Activated naive CD8-positive, alpha-beta T cell treated with anti-CD3 and anti-CD28 coated beads, Interleukin-2, amount 10 ng/mL, durations not matched to agents 7 days and 5 days (primary cell): ENCODE results near the gene C9orf85. TPM values are rescaled to one million over a fixed set of nuclear protein-coding genes. Genes with fewer than 3 reads are reported as not detected.
"Not testable (repeated sequence)": the region's sequence is repeated elsewhere in the genome, so short reads cannot be mapped to it uniquely, and the experiment has no call there.

Source experiments
- ATAC-seq: fragments of 150-1000 bp; cut with Tn5 transposase; one replicate; pipeline ENCODE4 v1.10.0; 2021; ENCODE audit warnings: low read depth, moderate library complexity
- POLR2A ChIA-PET: fragments of 350-600 bp; sonication (Branson Sonifier 250); formaldehyde crosslinking; loops from one replicate; lab custom pipeline; 2021; ENCODE audit warnings: antibody characterized with exemption; lab: Charles Lee
- DNase-seq: peaks from one replicate; pipeline ENCODE4 v3.0.0; 2021
- H3K27ac Mint-ChIP-seq: one replicate; pipeline ENCODE4 v1.8.0; 2022; ENCODE audit warnings: mild to moderate bottlenecking, mixed read lengths
- H3K27me3 Mint-ChIP-seq: one replicate; pipeline ENCODE4 v1.8.0; 2022; ENCODE audit warnings: mild to moderate bottlenecking, moderate library complexity, mixed read lengths
- H3K36me3 Mint-ChIP-seq: one replicate; pipeline ENCODE4 v1.8.0; 2021; ENCODE audit warnings: mild to moderate bottlenecking, mixed read lengths
- H3K4me1 Mint-ChIP-seq: one replicate; pipeline ENCODE4 v1.8.0; 2021; ENCODE audit warnings: mixed read lengths
- H3K4me3 Mint-ChIP-seq: one replicate; pipeline ENCODE4 v1.8.0; 2022; ENCODE audit warnings: mild to moderate bottlenecking, moderate library complexity, mixed read lengths
- H3K9me3 Mint-ChIP-seq: one replicate; pipeline ENCODE4 v1.8.0; 2021; ENCODE audit warnings: mixed read lengths
- total RNA-seq, 2 experiments: library from RNA; stranded (reverse); gene quantifications; one replicate each; pipeline ENCODE4 v1.2.3, GENCODE V29; 2021

Gene C9orf85
- total RNA-seq, 2 experiments from 2014 or later = 9.2 to 11.3 TPM

DNA sequence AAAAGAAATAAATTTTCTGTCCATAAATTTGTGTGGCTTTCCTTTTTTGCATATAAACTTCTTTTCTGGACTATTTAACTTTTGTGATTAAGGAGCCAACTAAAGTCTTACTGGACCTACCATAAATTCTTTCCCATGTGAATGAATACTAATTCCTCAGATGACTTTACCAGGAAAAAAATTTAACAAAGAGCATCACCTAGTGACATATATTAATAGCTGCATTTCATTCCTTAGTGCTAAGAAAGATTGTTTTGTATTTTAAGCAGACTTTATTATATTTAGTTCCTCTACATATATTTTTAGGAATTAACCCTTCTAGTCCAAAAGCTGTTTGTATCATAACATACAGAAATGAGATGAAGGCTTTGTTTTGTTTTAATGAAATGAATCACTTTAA lies 64.4 kb downstream of the C9orf85 start:
- Mint-ChIP-seq H3K36me3 (peaks cover 6% of the 10 kb centered on the region), H3K4me1 (no peaks in the 10 kb centered on the region), H3K27ac (no peak overlapping the region), H3K27me3 (no peaks in the 10 kb centered on the region), H3K9me3 (no peaks in the 10 kb centered on the region), H3K4me3 (no peak overlapping the region)
- ATAC-seq = no peak
- DNase-seq = no peak
- POLR2A ChIA-PET = interaction anchor here (0.6 kb wide), 1 partner anchor 171 kb away, joined by 3 read pairs; no protein-coding TSS in a partner anchor

DNA sequence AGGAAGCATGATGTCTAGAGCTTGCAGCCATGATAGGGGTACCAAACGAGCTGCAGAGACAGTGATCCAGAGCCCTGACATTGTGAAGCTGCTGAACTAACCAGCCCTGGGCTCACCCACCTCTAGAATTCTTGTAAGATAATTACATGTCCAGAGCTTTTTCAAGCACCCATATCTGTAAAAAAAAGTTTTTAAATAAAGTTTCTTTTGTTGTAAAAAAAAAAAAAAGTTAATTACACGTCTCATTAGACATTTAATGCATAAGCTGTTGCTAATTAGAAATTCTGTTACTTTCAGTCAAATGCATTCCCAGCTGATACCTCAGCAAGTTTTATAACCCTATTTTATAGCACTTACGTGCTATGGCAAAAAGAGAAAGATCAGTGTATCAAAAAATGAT lies 65.6 kb downstream of the C9orf85 start:
- Mint-ChIP-seq H3K36me3 (peaks cover 4% of the 10 kb centered on the region), H3K27ac (no peak overlapping the region), H3K4me3 (no peak overlapping the region), H3K27me3 (no peaks in the 10 kb centered on the region), H3K9me3 (no peaks in the 10 kb centered on the region), H3K4me1 (no peaks in the 10 kb centered on the region)
- ATAC-seq = no peak
- no peak for DNase-seq
- POLR2A ChIA-PET = interaction anchor here (0.7 kb wide), 1 partner anchor 19 kb away, joined by 3 read pairs; no protein-coding TSS in a partner anchor

DNA sequence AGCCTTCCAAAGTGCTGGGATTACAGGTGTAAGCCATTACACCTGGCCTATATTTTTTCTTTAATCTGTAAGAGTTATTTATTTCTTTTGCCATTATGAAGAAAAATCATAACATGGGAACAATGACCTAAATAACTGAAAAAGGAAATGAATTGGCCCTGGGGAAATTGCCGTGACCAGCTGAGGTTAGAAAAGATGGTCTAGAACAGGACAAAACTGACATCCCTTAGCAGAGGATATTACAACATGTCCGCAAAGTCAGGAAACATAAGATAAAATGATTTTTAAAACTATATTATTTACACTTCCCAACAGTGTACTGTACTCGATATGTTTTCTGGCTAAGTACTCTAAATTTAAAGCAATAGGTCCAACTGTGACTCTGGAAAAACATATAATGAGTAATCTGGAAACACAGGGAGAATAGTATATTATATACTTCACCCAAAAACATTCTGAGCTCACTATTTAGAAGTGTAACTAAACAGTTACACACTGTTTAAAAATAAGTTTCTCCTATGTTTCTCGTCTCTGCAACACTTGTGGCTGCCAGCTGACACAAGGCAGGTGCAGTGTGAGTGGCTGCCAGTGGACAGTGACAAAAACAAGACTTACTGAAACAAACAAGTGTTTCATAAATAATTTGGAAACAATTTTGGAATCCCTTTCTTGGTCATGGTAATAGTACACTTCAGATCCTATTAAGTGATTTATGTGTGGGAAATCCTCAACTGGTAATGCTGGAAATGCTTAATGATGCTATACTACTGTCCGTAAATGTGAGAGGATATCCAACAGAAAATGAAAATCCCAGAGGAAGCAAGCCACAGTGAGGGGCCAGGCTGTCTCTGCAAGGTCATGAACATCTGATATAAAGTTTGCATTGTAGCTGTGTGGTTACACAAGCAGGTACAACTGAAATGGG lies 69.1 kb downstream of the C9orf85 start:
- Mint-ChIP-seq H3K36me3 (no peaks in the 10 kb centered on the region), H3K9me3 (no peaks in the 10 kb centered on the region), H3K27me3 (no peaks in the 10 kb centered on the region), H3K27ac (no peak overlapping the region), H3K4me3 (no peak overlapping the region), H3K4me1 (no peaks in the 10 kb centered on the region)
- POLR2A ChIA-PET = no interaction called here
- DNase-seq (no peak), ATAC-seq (no peak)

DNA sequence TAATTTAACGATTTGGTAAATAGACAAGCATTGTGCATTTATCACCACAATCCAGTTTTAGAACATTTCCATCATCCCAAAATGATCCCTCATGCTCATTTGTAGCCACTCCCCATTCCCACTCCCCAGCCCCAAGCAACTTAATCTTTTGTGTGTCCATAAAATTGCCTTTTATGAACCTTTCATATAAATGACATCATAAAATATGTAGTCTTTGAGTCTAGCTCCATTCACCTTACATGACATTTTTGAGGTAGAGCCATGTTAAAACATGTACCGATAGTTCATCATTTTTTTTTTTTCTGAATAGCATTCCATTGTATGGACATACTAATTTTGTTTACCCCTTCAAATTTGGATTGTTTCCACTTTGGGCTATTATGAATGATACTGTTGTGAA lies 70.5 kb downstream of the C9orf85 start:
- DNase-seq = no peak
- Mint-ChIP-seq H3K4me3 (no peak overlapping the region), H3K27me3 (no peaks in the 10 kb centered on the region), H3K36me3 (no peaks in the 10 kb centered on the region), H3K9me3 (no peaks in the 10 kb centered on the region), H3K4me1 (no peaks in the 10 kb centered on the region), H3K27ac (no peak overlapping the region)
- POLR2A ChIA-PET = no interaction called here
- no peak for ATAC-seq

DNA sequence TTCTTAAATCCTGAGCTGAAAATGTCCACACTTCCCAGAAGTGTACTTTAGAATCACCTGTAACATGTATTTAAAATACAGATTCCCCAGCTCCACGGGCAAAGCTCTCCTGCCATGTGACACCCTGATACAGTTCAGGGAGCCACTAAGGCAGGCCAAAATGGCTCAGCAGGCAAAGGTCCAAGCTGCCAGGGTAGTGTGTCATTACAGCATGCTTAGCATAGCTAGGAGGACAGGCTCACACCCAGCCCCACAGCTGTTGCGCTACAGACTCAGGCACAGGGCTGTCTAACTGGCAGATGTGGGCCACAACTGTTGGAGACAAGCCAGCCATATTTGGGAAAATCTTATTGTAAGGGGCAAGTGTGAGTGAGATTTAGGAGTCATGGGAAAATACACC lies 73.0 kb downstream of the C9orf85 start:
- H3K4me3 Mint-ChIP-seq = no peak overlapping the region
- DNase-seq (no peak), ATAC-seq (no peak)
- H3K9me3 Mint-ChIP-seq = no peaks in the 10 kb centered on the region
- H3K27ac Mint-ChIP-seq = no peak overlapping the region
- POLR2A ChIA-PET = no interaction called here
- H3K27me3 Mint-ChIP-seq = no peaks in the 10 kb centered on the region
- H3K36me3 Mint-ChIP-seq = no peaks in the 10 kb centered on the region
- H3K4me1 Mint-ChIP-seq = no peaks in the 10 kb centered on the region

DNA sequence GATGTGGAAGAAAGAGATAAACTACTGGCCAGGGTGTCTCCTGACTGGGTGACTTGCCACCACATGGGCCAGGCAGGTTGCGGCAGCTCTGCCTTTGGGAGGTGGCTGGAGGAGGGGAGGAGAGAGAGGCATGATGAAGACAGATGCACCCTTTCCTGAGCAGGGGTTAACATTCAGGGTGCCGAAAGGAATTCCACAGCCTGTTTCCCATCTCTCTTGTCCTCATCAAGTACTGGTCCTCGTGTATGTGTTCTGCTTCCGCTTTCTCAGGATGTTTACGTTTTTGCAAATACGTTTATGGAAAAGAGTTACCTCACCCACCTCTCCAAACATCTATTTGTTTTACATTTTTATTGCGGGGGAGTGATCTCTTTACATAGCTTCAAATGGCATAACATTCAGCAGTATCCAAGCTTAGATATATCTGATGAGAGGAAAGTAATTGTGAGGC lies 73.4 kb downstream of the C9orf85 start:
- no peak overlapping the region for H3K4me3 Mint-ChIP-seq

DNA sequence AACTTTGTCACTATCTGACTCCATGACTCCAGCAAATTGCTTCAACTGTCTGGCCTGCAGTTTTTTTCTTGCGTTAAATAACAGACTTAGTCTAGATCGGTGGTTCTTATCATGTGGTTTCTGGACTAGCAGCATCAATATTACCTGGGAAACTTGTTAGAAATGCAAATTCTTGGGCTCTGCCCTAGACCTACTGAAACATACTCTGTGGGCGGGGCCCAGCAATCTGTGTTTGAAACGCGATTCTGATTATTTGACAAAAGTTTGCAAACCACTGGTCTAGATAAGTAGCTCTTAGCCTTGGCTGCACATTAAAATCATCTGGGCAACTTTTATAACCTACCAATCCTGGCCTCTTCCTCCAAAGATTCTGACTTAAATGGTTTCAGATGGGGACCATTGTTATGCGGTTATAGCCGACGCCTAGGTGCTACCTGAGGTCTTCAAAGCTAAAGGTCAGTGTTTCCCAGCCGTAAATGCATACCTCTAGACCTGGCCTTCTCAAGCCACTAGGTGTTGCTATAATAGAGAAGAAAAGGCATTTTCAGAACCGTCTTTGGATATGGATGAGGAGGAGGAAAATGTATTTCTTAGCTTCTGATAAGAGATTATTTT lies 74.0 kb downstream of the C9orf85 start:
- Mint-ChIP-seq H3K9me3 (no peaks in the 10 kb centered on the region), H3K36me3 (no peaks in the 10 kb centered on the region), H3K4me3 (no peak overlapping the region), H3K27ac (no peak overlapping the region), H3K27me3 (no peaks in the 10 kb centered on the region), H3K4me1 (no peaks in the 10 kb centered on the region)
- DNase-seq (no peak), ATAC-seq (no peak)
- POLR2A ChIA-PET = no interaction called here

More for the DNA sequence above, 73.4 kb downstream of the C9orf85 start:
- DNase-seq (no peak), ATAC-seq (no peak)
- Mint-ChIP-seq H3K36me3 (no peaks in the 10 kb centered on the region), H3K9me3 (no peaks in the 10 kb centered on the region), H3K4me1 (no peaks in the 10 kb centered on the region), H3K27ac (no peak overlapping the region), H3K27me3 (no peaks in the 10 kb centered on the region)
- POLR2A ChIA-PET = no interaction called here

DNA sequence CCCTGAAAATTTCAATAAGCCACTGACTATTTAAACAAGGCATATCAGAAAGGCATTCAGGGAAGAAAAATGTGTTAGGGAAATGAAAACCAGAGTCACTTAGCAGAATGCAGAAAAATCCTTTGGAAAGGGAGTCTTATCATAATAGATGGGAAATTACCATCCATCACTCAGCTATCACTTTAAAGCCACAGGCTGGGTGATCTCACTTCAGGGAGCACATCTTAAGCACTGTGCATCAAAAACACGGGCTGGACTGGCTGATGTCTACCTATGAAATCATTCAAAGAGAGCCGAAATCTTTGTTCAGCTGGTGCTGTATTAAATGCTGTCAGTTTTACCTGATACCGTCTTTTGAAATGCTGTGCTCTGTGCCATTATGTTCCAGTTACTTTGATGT lies 75.5 kb downstream of the C9orf85 start:
- Mint-ChIP-seq H3K4me1 (no peaks in the 10 kb centered on the region), H3K27ac (no peak overlapping the region), H3K36me3 (no peaks in the 10 kb centered on the region), H3K9me3 (no peaks in the 10 kb centered on the region), H3K4me3 (no peak overlapping the region), H3K27me3 (no peaks in the 10 kb centered on the region)
- no peak for ATAC-seq
- POLR2A ChIA-PET = no interaction called here
- DNase-seq = no peak

DNA sequence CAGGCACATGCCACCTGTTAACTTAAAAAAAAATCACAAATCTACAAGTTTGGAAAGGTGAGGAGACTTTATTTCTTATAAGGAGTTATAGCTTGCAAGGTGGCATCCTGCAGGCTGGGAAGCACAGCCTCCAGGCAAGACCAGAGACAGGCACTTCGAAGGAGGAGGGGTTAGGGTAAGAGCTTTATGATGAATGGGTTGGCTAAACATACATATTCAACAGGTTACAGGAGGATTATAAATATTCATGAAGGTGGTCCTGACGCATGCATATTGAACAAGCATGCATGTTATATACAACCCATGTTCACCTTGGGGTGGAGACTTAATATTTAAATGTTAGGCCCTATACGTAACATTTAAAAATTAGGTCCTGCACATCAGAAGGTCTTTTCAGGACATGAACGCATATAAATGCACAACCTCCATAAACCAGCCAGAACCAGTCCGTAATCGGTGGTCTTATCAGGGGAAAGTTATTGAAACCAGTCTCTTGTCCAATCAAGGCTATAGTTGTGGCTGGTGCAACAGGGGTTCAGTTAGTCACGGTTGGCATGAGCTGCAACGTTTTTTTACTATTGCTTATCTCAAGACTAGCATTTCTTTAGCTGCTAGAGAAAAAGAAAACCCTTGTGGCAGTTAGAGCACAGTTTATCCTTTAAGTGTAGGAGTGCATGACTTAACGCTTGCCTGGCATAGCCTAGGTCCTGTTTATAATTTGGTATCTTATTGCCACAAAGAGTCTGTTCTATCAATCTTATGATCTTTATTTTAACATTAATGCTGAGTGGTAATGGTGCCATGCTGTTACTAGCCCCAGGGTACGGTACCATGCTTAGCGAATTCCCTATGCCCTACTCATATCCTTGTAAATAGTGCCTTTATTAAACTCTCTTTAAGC lies 76.3 kb downstream of the C9orf85 start:
- Mint-ChIP-seq H3K4me1 (no peaks in the 10 kb centered on the region), H3K36me3 (no peaks in the 10 kb centered on the region), H3K27ac (no peak overlapping the region), H3K9me3 (no peaks in the 10 kb centered on the region), H3K4me3 (no peak overlapping the region), H3K27me3 (no peaks in the 10 kb centered on the region)
- no peak for ATAC-seq
- POLR2A ChIA-PET = no interaction called here
- DNase-seq = no peak

DNA sequence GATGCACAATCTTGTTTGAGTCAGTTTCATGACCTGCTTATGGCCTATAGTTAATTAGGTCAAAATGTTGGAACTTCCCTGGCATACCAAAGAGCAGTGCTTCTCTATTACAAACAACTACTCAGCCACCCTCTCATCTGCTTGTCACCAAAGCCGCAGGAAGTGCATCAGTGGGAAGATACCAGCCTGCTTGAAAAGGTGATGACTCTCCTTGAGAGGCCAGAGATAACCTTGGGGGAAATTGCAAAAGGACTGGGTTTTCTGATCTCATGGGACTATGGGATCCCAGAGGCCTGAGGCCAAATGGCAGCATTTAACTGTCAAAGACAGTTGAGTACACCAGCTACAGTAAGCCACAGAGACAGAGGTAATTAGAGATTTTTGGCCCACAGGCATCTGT lies 79.0 kb downstream of the C9orf85 start:
- Mint-ChIP-seq H3K27me3 (no peaks in the 10 kb centered on the region), H3K36me3 (no peaks in the 10 kb centered on the region), H3K4me3 (no peak overlapping the region), H3K9me3 (no peaks in the 10 kb centered on the region), H3K4me1 (no peaks in the 10 kb centered on the region), H3K27ac (no peak overlapping the region)
- POLR2A ChIA-PET = no interaction called here
- ATAC-seq (no peak), DNase-seq (no peak)

DNA sequence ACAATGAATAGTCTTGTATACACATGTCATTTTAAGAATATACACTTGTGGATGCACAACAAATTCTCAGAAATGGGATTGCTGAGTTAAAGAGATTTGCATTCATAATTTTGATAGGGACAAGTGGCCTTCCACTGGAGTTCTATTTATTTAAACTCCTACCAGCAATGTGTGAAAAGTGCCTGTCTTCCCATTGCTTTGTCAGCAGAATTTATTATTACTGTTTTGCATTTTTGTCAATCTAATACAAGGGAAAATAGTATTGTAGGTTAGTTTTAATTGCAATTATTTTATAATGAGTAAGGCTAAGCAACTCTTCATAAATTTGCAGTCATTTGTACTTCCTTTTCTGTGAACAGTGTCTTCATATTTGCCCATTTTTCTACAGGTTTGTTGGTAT lies 94.0 kb downstream of the C9orf85 start:
- Mint-ChIP-seq H3K27ac (no peak overlapping the region), H3K9me3 (peaks cover 2% of the 10 kb centered on the region), H3K4me1 (no peaks in the 10 kb centered on the region), H3K4me3 (no peak overlapping the region), H3K36me3 (no peaks in the 10 kb centered on the region), H3K27me3 (peaks cover 2% of the 10 kb centered on the region)
- ATAC-seq (no peak), DNase-seq (no peak)
- POLR2A ChIA-PET = no interaction called here

DNA sequence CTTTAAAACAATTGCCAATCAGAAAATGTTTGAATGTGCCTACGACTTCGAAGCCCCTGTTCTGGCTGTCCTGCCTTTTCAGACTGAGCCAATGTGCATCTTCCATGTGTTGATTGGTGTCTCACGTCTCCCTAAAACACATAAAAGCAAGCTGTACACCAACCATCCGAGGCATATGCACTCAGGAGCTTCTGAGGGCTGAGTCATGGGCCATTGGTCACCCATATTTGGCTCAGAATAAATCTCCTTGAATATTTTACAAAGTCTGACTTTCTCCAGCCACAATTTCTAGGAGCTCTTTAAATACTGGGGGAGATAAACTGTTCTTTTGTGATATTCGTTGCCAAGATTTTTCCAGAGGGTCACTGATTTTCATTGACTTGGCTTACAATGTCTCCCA lies 95.1 kb downstream of the C9orf85 start:
- peaks cover 2% of the 10 kb centered on the region for H3K9me3 Mint-ChIP-seq
- no peak for ATAC-seq
- POLR2A ChIA-PET = no interaction called here
- peaks cover 2% of the 10 kb centered on the region for H3K27me3 Mint-ChIP-seq
- no peak overlapping the region for H3K4me3 Mint-ChIP-seq
- no peak overlapping the region for H3K27ac Mint-ChIP-seq
- H3K36me3 Mint-ChIP-seq = no peaks in the 10 kb centered on the region
- no peaks in the 10 kb centered on the region for H3K4me1 Mint-ChIP-seq
- DNase-seq = no peak

DNA sequence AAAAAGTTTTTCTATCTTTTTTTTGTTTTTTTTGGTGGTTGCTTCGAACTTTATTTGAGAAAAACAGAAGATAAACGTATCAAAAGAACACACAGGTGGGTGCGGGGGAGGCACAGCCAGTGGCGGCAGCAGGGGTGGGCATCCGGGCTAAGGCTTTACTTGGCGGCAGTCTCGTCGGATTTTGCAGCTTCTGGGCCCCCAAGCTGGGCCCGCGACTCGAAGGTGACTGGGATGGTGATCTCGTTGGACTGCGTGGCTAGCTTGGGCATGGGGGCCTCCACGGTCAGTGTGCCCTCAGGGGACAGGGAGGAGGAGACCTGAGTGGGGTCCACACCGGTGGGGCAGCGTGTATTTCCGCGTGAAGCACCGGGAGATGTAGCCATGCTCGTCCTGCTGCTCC lies 96.3 kb downstream of the C9orf85 start:
- POLR2A ChIA-PET, ATAC-seq, H3K36me3 Mint-ChIP-seq, H3K4me3 Mint-ChIP-seq, DNase-seq, H3K9me3 Mint-ChIP-seq, H3K27me3 Mint-ChIP-seq, H3K27ac Mint-ChIP-seq, H3K4me1 Mint-ChIP-seq: not testable (repeated sequence)
